ENCODE measurements around the gene PPP1R1B.

DNA sequence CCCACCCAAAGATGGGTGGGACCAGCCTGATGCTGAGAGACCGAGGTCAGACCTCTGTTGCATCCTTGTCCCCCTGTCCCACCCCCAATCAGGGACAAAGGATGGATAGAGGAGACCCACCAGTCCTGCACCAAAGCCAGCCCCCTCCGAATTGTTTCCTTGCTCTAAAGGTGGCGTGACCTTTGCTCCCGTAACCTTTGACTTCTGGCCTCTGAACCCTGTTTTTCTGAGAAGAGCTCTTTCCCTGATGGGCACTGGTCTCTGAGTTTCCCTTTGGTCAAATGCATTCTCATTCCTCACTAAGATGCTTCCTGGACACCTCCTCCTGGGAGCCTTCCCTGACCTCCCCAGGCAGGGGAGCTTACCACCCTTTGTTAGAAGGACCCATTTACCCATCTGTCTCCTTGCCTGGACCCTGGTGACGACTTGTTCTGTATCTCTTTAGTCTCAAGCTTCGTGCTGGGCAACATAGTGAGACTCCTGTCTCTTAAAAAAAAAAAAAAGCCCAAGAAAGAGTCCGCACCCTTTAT lies 13.8 kb upstream of the PPP1R1B start:
- no peak for TF ChIP-seq CTCF (conservative IDR thresholded peaks at IDR 0.05; ENCODE audit: low read depth in 2 of 2)
- no peak for TF ChIP-seq POLR2AphosphoS5 (IDR thresholded peaks at IDR 0.05; ENCODE audit: low read depth)
- TF ChIP-seq EZH2 (IDR thresholded peaks at IDR 0.05; ENCODE audit: low read depth, unreplicated experiment) = no peak
- no peak for TF ChIP-seq EZH2phosphoT487 (IDR thresholded peaks at IDR 0.05; ENCODE audit: unreplicated experiment)
- no peak for TF ChIP-seq REST (IDR thresholded peaks at IDR 0.05; ENCODE audit: unreplicated experiment)

Data from GM23338 (cell line).